Measurements from ENCODE around the gene TNN. TPM values are rescaled to one million over a fixed set of nuclear protein-coding genes. Genes with fewer than 3 reads are reported as not detected.
"Not testable (repeated sequence)": the region's sequence is repeated elsewhere in the genome, so short reads cannot be mapped to it uniquely, and the experiment has no call there.

TNN gene
- polyA plus RNA-seq, 1 donor (not counting 4 experiments of a cell fraction or from before 2014, with no cell fraction given), result not detected

- Histone ChIP-seq H3K79me2 (ENCODE audit: control insufficient read depth, insufficient read depth, low read length) (peaks cover 32% of the 10 kb centered on the region), H3K36me3 (ENCODE audit: control insufficient read depth in 2 of 2, extremely low read depth in 1 of 2, insufficient read depth in 2 of 2, low read length in 2 of 2) (peaks cover 0 to under 1% of the 10 kb centered on the region in 2 experiments), H3K4me1 (ENCODE audit: control insufficient read depth, extremely low read depth, insufficient read depth, low read length) (peaks cover 19% of the 10 kb centered on the region), H3K9me1 (ENCODE audit: control insufficient read depth, extremely low read depth, insufficient read depth, low read length) (no peaks in the 10 kb centered on the region), H2AFZ (ENCODE audit: control insufficient read depth, low read length) (peak within 1 kb of the TSS; percentile 98), H3K4me2 (ENCODE audit: control insufficient read depth, extremely low read depth, insufficient read depth, low read depth, low read length) (peak within 1 kb of the TSS; percentile 74), H3K27me3 (ENCODE audit: control insufficient read depth, extremely low read depth, insufficient read depth, low read length) (no peaks in the 10 kb centered on the region), H4K20me1 (ENCODE audit: control insufficient read depth, extremely low read depth, insufficient read depth, low read length) (no peaks in the 10 kb centered on the region), H3K4me3 (ENCODE audit: control insufficient read depth in 2 of 3, extremely low read depth in 1 of 3, insufficient read depth in 2 of 3, low read depth in 1 of 3, low read length in 3 of 3) (peak within 1 kb of the TSS; percentile 58 to 94 (median 94)), H3K27ac (ENCODE audit: control insufficient read depth, insufficient read depth, low read length) (peak within 1 kb of the TSS; percentile 92), H3K9ac (ENCODE audit: control insufficient read depth, extremely low read depth, insufficient read depth, low read length) (peak within 1 kb of the TSS; percentile 95), H3K9me3 (ENCODE audit: control insufficient read depth, low read depth, low read length) (no peaks in the 10 kb centered on the region)
- peak; percentile 92 for FAIRE-seq
- DNase-seq (ENCODE audit: low read depth, low spot score), result peak; percentile 85
- dilution Hi-C loops (cut with MboI; ENCODE audit: extremely low pct_ligation_motif_present, low sequenced_read_pairs), result no loop called here
- no peak for TF ChIP-seq CTCF (optimal IDR thresholded peaks at IDR 0.05 in 1 of 3, IDR thresholded peaks at IDR 0.05 in 1 of 3, conservative IDR thresholded peaks at IDR 0.05 in 1 of 3; ENCODE audit: extremely low read depth in 1 of 3, insufficient read depth in 2 of 3, low read length in 3 of 3)
- TF ChIP-seq EZH2 (IDR thresholded peaks at IDR 0.05; ENCODE audit: low read length), result no peak
Measured at GRCh38 chr1:175023043-175023921, 44.4 kb upstream of the TNN start, which contains the start of gene MRPS14. TSS of gene MRPS14 (minus strand) at chr1:175023425. CDS start at chr1:175023408, 17 bp downstream.

- H3K9me1 ChIP-seq (ENCODE audit: control insufficient read depth, extremely low read depth, insufficient read depth, low read length); dilution Hi-C loops (cut with MboI; ENCODE audit: extremely low pct_ligation_motif_present, low sequenced_read_pairs); H3K27me3 ChIP-seq (ENCODE audit: control insufficient read depth, extremely low read depth, insufficient read depth, low read length); H4K20me1 ChIP-seq (ENCODE audit: control insufficient read depth, extremely low read depth, insufficient read depth, low read length); DNase-seq (ENCODE audit: low read depth, low spot score); H3K36me3 ChIP-seq (ENCODE audit: control insufficient read depth in 2 of 2, extremely low read depth in 1 of 2, insufficient read depth in 2 of 2, low read length in 2 of 2); FAIRE-seq; H3K9me3 ChIP-seq (ENCODE audit: control insufficient read depth, low read depth, low read length): not testable (repeated sequence)
- peak overlapping the region; percentile 92 for H3K27ac ChIP-seq (ENCODE audit: control insufficient read depth, insufficient read depth, low read length)
- peaks cover 19% of the 10 kb centered on the region for H3K4me1 ChIP-seq (ENCODE audit: control insufficient read depth, extremely low read depth, insufficient read depth, low read length)
- H3K9ac ChIP-seq (ENCODE audit: control insufficient read depth, extremely low read depth, insufficient read depth, low read length), result peak overlapping the region; percentile 95
- peak overlapping the region; percentile 58 to 94 (median 94) for H3K4me3 ChIP-seq (ENCODE audit: control insufficient read depth in 2 of 3, extremely low read depth in 1 of 3, insufficient read depth in 2 of 3, low read depth in 1 of 3, low read length in 3 of 3)
- peaks cover 32% of the 10 kb centered on the region for H3K79me2 ChIP-seq (ENCODE audit: control insufficient read depth, insufficient read depth, low read length)
- peak overlapping the region; percentile 71 for H2AFZ ChIP-seq (ENCODE audit: control insufficient read depth, low read length)
- H3K4me2 ChIP-seq (ENCODE audit: control insufficient read depth, extremely low read depth, insufficient read depth, low read depth, low read length), result peak overlapping the region; percentile 63
Measured at GRCh38 chr1:175023922-175024242, 43.8 kb upstream of the TNN start.

Measured in keratinocyte (primary cell).